ENCODE data around the gene ZNF236.
"Not testable (repeated sequence)": the region's sequence is repeated elsewhere in the genome, so short reads cannot be mapped to it uniquely, and the experiment has no call there.

ZNF236 gene

GRCh38 chr18:77014538-77014937 is 192.2 kb downstream of the ZNF236 start:
- H3K27ac ChIP-seq, result no peak overlapping the region
- TF ChIP-seq CTCF (conservative IDR thresholded peaks at IDR 0.05), result no peak

- no peak for TF ChIP-seq CTCF (conservative IDR thresholded peaks at IDR 0.05)
- no peak overlapping the region for H3K27ac ChIP-seq
Measured at GRCh38 chr18:77015169-77015568, 192.8 kb downstream of the ZNF236 start.

GRCh38 chr18:77015771-77016710 is 193.7 kb downstream of the ZNF236 start:
- no peak for TF ChIP-seq CTCF (conservative IDR thresholded peaks at IDR 0.05)
- H3K27ac ChIP-seq, result no peak overlapping the region

GRCh38 chr18:77016936-77017335 is 194.6 kb downstream of the ZNF236 start:
- no peak overlapping the region for H3K27ac ChIP-seq
- no peak for TF ChIP-seq CTCF (conservative IDR thresholded peaks at IDR 0.05)

GRCh38 chr18:77017355-77017754 is 195.0 kb downstream of the ZNF236 start:
- H3K27ac ChIP-seq, result no peak overlapping the region
- TF ChIP-seq CTCF (conservative IDR thresholded peaks at IDR 0.05), result no peak

GRCh38 chr18:77018650-77019049 is 196.3 kb downstream of the ZNF236 start:
- not testable (repeated sequence) for H3K27ac ChIP-seq

GRCh38 chr18:77019641-77020040 is 197.3 kb downstream of the ZNF236 start:
- no peak overlapping the region for H3K27ac ChIP-seq
- no peak for TF ChIP-seq CTCF (conservative IDR thresholded peaks at IDR 0.05)
